H1 (cell line): ENCODE results near the gene KLHL18. TPM values are rescaled to one million over a fixed set of nuclear protein-coding genes. Genes with fewer than 3 reads are reported as not detected.

Source experiments
- FOSL1 ChIP-seq: IDR thresholded peaks from 2 replicates; pipeline ENCODE4 v1.6.1; 2011; ENCODE audit warnings: mild to moderate bottlenecking, low read depth, low read length, moderate library complexity; ENCODE audit not compliant: insufficient read depth
- SIRT6 ChIP-seq: IDR thresholded peaks from one replicate; pipeline ENCODE4 v1.7.1; 2012; ENCODE audit warnings: low read length, inconsistent platforms
- TCF12 ChIP-seq: IDR thresholded peaks from 2 replicates; pipeline ENCODE4 v1.6.1; 2011; ENCODE audit warnings: low read depth, mild to moderate bottlenecking, low read length
- polyA plus RNA-seq, 7 experiments: library from polyadenylated mRNA; depleted of rRNA in 3 of 7; stranded (reverse) in 5 of 7; unstranded in 2 of 7; fragments of >200 nt in 5 of 7; fragments of 200-250 nt in 2 of 7; gene quantifications; 1 replicate in 5 of 7; 2 replicates in 1 of 7; 4 replicates in 1 of 7; pipeline versions ENCODE4 v1.2.1 to v1.2.3, GENCODE V29; 2011 to 2013; ENCODE audit warnings: missing spikeins in 2 of 7, mixed read lengths in 2 of 7
- total RNA-seq: library from RNA; stranded (reverse); fragmentation: NEBNext Ultra II Directional; extraction: Animal tissue kit (Norgen Biotek cat#: 25700); gene quantifications from 2 replicates; pipeline ENCODE4 v1.2.1, GENCODE V29; 2021

KLHL18 gene
- total and polyA plus RNA-seq, 2 of the 8 experiments (the other 6 are each of a cell fraction or from before 2014, with no cell fraction given) = 19.9 to 31.7 TPM

DNA sequence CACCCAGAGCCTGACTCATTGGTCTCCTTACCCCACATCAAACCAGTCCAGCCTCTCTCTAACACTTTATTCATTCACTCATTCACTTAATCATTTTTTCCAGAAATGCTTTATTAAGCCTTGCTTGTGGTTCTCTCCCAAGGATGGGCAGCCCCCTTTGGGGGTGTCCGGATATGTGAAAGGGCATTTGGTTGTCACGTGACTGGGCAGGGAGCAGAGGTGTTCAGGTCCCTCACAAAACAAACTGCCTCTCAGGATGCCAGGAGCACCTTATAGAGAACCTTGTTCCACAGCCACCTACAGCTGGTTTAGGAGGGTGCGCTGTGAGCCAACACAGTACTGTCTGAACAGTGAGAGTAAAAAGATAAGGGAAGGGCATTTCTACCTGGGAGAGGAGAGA, 72.3 kb downstream of the KLHL18 start (continued):
- no peak for TF ChIP-seq SIRT6
- TF ChIP-seq FOSL1 = no peak
- no peak for TF ChIP-seq TCF12
